H1 (cell line): ENCODE measurements around the gene CCDC38. TPM values are rescaled to one million over a fixed set of nuclear protein-coding genes. Genes with fewer than 3 reads are reported as not detected.

Source experiments
- polyA plus RNA-seq, 7 experiments: library from polyadenylated mRNA; depleted of rRNA in 3 of 7; stranded (reverse) in 5 of 7; unstranded in 2 of 7; fragments of >200 nt in 5 of 7; fragments of 200-250 nt in 2 of 7; gene quantifications; 1 replicate in 5 of 7; 2 replicates in 1 of 7; 4 replicates in 1 of 7; pipeline versions ENCODE4 v1.2.1 to v1.2.3, GENCODE V29; 2011 to 2013; ENCODE audit warnings: missing spikeins in 2 of 7, mixed read lengths in 2 of 7
- total RNA-seq: library from RNA; stranded (reverse); fragmentation: NEBNext Ultra II Directional; extraction: Animal tissue kit (Norgen Biotek cat#: 25700); gene quantifications from 2 replicates; pipeline ENCODE4 v1.2.1, GENCODE V29; 2021
- TF ChIP-seq, protein P1 (sequence below): fragments of 300-600 bp; sonication (generic); IDR thresholded peaks from 2 replicates; pipeline ENCODE4 v1.7.1; 2012; ENCODE audit warnings: low read length, moderate library complexity, mild to moderate bottlenecking, inconsistent platforms; ENCODE audit not compliant: insufficient replicate concordance

CCDC38 gene
- total and polyA plus RNA-seq, 2 of the 8 experiments (the other 6 are each of a cell fraction or from before 2014, with no cell fraction given): not detected

DNA sequence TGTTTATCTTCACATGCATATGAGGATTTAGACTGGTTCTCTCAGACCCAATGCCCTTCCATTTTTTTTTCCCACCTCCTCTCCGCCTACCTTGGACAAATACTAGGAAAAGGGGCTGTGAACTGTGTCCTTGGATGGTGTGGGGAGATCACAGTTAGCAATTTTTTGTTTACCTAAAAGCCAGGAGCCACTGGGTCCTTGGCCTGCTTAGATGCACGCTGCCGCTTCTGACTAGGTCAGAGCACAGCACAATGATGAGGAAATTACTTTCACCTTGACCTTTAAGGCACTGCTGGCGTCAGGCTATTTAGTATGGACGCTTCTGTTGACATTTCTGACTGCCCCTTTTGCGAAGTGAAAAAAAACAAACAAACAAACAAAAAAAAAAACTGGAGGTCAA is 1.9 kb downstream of the CCDC38 start (continued):
- TF ChIP-seq, protein P1, sequence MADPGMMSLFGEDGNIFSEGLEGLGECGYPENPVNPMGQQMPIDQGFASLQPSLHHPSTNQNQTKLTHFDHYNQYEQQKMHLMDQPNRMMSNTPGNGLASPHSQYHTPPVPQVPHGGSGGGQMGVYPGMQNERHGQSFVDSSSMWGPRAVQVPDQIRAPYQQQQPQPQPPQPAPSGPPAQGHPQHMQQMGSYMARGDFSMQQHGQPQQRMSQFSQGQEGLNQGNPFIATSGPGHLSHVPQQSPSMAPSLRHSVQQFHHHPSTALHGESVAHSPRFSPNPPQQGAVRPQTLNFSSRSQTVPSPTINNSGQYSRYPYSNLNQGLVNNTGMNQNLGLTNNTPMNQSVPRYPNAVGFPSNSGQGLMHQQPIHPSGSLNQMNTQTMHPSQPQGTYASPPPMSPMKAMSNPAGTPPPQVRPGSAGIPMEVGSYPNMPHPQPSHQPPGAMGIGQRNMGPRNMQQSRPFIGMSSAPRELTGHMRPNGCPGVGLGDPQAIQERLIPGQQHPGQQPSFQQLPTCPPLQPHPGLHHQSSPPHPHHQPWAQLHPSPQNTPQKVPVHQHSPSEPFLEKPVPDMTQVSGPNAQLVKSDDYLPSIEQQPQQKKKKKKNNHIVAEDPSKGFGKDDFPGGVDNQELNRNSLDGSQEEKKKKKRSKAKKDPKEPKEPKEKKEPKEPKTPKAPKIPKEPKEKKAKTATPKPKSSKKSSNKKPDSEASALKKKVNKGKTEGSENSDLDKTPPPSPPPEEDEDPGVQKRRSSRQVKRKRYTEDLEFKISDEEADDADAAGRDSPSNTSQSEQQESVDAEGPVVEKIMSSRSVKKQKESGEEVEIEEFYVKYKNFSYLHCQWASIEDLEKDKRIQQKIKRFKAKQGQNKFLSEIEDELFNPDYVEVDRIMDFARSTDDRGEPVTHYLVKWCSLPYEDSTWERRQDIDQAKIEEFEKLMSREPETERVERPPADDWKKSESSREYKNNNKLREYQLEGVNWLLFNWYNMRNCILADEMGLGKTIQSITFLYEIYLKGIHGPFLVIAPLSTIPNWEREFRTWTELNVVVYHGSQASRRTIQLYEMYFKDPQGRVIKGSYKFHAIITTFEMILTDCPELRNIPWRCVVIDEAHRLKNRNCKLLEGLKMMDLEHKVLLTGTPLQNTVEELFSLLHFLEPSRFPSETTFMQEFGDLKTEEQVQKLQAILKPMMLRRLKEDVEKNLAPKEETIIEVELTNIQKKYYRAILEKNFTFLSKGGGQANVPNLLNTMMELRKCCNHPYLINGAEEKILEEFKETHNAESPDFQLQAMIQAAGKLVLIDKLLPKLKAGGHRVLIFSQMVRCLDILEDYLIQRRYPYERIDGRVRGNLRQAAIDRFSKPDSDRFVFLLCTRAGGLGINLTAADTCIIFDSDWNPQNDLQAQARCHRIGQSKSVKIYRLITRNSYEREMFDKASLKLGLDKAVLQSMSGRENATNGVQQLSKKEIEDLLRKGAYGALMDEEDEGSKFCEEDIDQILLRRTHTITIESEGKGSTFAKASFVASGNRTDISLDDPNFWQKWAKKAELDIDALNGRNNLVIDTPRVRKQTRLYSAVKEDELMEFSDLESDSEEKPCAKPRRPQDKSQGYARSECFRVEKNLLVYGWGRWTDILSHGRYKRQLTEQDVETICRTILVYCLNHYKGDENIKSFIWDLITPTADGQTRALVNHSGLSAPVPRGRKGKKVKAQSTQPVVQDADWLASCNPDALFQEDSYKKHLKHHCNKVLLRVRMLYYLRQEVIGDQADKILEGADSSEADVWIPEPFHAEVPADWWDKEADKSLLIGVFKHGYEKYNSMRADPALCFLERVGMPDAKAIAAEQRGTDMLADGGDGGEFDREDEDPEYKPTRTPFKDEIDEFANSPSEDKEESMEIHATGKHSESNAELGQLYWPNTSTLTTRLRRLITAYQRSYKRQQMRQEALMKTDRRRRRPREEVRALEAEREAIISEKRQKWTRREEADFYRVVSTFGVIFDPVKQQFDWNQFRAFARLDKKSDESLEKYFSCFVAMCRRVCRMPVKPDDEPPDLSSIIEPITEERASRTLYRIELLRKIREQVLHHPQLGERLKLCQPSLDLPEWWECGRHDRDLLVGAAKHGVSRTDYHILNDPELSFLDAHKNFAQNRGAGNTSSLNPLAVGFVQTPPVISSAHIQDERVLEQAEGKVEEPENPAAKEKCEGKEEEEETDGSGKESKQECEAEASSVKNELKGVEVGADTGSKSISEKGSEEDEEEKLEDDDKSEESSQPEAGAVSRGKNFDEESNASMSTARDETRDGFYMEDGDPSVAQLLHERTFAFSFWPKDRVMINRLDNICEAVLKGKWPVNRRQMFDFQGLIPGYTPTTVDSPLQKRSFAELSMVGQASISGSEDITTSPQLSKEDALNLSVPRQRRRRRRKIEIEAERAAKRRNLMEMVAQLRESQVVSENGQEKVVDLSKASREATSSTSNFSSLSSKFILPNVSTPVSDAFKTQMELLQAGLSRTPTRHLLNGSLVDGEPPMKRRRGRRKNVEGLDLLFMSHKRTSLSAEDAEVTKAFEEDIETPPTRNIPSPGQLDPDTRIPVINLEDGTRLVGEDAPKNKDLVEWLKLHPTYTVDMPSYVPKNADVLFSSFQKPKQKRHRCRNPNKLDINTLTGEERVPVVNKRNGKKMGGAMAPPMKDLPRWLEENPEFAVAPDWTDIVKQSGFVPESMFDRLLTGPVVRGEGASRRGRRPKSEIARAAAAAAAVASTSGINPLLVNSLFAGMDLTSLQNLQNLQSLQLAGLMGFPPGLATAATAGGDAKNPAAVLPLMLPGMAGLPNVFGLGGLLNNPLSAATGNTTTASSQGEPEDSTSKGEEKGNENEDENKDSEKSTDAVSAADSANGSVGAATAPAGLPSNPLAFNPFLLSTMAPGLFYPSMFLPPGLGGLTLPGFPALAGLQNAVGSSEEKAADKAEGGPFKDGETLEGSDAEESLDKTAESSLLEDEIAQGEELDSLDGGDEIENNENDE: no peak
- TF ChIP-seq, all 59 proteins: peak for 0
